GM12873 (cell line): ENCODE measurements around the gene S1PR2.

Experiments used
- CTCF ChIP-seq: IDR thresholded peaks from 2 replicates; pipeline ENCODE4 v1.5.1; 2012; ENCODE audit warnings: low read depth, mild to moderate bottlenecking, moderate library complexity, low read length, control low read depth; ENCODE audit not compliant: insufficient read depth; ENCODE audit errors: missing control alignments

S1PR2 gene

GRCh38 chr19:10226376-10227025 lies 4.6 kb downstream of the S1PR2 start:
- no peak for TF ChIP-seq CTCF

- TF ChIP-seq CTCF: no peak
Observed at GRCh38 chr19:10226021-10226375, 5.1 kb downstream of the S1PR2 start.

GRCh38 chr19:10224337-10224736 lies 6.8 kb downstream of the S1PR2 start:
- TF ChIP-seq CTCF: no peak

GRCh38 chr19:10223488-10224213 lies 7.5 kb downstream of the S1PR2 start:
- TF ChIP-seq CTCF: no peak

- TF ChIP-seq CTCF: no peak
Observed at GRCh38 chr19:10222201-10222890, 8.8 kb downstream of the S1PR2 start.

- TF ChIP-seq CTCF: no peak
Observed at GRCh38 chr19:10220695-10221094, 10.4 kb downstream of the S1PR2 start.

- TF ChIP-seq CTCF: peak; percentile 72
Observed at GRCh38 chr19:10219678-10220077, 11.5 kb downstream of the S1PR2 start.
